GM21825 (cell line): ENCODE measurements around the gene CLEC19A.

Source experiments
- ATAC-seq: cut with Tn5 transposase; IDR thresholded peaks from one replicate; pipeline ENCODE4 v1.9.1; 2021; ENCODE audit warnings: mild to moderate bottlenecking, moderate library complexity; ENCODE audit not compliant: unreplicated experiment

The CLEC19A gene

GRCh38 chr16:19284207-19284606 lies 1.3 kb upstream of the CLEC19A start:
- no peak for ATAC-seq

DNA sequence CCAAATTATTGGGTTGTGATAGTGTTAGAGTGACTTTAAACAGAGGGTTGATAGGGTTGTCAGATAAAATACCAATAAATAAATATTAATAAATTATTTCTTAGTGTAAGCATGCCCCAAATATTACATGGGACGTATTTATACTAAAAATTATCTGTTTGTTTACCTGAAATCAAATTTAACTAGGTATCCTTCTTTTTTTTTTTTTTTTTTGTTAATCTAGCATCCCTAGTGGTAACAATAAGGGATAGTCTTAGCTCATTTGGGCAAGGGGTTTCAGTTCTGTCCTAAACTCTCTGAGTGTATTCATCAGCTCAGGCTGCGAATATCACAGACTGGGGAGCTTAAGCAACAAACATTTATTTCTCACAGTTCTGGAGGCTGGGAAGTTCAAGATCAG lies 1.3 kb downstream of the CLEC19A start:
- no peak for ATAC-seq

GRCh38 chr16:19287241-19287640 lies 1.7 kb downstream of the CLEC19A start:
- no peak for ATAC-seq

DNA sequence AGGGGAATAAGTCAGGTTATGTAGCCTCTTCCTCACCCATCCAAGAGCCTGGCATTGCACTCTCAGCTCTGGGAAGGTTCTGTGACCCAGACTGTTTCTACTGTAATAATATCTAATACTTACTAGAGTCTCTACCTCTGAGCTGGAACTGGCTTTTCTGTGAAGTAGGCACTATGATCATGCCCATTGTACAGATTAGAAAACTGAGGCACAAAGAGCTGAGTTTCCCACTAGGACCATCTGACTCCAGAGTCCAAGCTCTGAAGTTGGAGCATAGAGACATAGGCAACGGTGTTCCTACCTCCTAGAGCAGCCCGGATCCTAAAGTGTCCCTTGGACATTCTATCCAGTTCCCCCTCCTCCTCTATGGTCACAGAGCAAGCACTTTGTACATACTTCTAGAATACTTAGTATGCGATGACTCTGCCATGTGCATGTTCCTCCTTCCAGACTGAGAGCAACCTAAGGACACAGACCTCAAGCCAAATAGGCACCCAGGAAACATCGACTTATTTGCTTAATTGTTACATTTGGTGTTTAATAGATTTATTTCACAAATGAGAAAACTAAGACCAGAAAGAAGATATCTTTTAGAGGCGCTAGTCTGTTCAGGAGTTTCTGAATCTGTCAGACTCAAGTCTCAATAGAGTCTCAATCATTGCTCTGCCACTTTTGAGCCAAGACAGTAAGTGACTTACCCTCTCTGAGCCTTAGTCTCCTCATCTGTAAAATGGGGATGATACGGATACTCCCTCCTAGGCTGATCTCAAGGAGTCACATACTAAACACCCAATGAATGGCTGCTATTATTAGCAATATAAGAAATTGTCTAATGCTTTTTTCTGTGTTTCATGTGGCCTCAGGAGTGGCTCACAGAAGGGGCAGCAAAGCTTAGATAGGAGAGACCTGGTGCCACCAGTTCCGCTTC lies 3.6 kb downstream of the CLEC19A start:
- ATAC-seq: no peak

GRCh38 chr16:19289811-19290485 lies 4.4 kb downstream of the CLEC19A start:
- ATAC-seq: no peak

- no peak for ATAC-seq
These were observed 5.3 kb downstream of the CLEC19A start for GRCh38 chr16:19290860-19291259.

- ATAC-seq: no peak
These were observed 5.9 kb downstream of the CLEC19A start for GRCh38 chr16:19291475-19291874.

DNA sequence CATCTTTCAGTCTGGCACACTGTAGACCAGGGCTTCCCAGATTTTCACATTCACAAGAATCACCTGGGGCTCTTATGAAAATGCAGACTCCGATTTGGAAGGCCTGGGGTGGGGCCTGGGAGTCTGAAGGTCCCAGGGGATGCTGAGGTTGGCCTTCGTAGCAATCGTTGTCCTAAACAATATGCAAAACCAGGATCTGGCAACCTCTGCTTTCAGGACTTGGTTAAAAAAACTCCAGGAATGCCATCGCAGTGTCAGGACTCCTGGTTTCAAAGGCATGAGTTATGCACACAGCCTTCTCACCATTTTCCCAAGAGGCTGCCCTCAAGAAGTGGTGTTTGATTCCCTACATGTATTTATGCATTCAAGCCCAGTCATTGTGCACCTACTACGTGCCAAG lies 6.7 kb downstream of the CLEC19A start:
- ATAC-seq: no peak

- peak; percentile 86 for ATAC-seq
These were observed 8.7 kb downstream of the CLEC19A start for GRCh38 chr16:19294156-19294649.

GRCh38 chr16:19295393-19295792 lies 9.9 kb downstream of the CLEC19A start:
- no peak for ATAC-seq

- no peak for ATAC-seq
These were observed 11.9 kb downstream of the CLEC19A start for GRCh38 chr16:19297454-19297853.

GRCh38 chr16:19299565-19299964 lies 14.0 kb downstream of the CLEC19A start:
- no peak for ATAC-seq

DNA sequence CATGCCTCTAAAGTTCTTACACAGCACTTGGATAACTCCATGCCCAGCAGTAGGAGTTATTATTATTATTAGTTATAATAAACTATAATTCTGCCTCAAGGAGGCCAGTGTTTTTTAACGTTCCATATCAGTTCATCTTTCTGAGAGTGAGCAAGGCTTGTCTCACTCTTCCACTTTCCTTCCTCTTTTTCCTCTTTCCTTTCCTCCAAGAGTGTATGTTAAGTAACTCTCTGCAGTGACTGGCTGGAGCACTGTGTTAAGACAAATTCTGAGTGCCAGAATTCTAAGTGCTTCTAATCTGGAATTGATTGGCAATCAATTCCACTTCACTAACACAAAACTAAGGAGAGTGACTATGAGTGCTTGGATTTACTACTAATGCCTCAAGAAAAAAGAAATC lies 16.4 kb downstream of the CLEC19A start:
- no peak for ATAC-seq

DNA sequence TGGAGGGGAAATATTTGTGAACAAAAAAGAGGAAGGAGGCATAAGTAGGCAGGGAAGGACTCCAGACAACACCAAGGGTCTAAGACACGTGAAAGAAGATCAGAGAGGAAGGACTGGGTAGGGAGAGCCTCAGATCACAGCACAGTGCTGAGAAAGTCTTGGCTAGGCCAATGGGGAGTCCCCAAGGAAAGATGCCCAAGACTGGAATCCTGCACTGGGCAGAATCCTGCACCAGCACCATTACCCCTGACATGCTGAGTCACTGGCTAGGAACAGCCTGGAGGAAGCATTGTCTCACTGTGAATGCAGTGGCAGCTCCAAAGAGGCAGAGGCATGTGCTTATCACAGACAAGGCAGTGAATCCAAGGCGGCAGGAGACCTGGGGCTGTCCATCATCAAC lies 19.2 kb downstream of the CLEC19A start:
- no peak for ATAC-seq

GRCh38 chr16:19305443-19305842 lies 19.9 kb downstream of the CLEC19A start:
- ATAC-seq: no peak

DNA sequence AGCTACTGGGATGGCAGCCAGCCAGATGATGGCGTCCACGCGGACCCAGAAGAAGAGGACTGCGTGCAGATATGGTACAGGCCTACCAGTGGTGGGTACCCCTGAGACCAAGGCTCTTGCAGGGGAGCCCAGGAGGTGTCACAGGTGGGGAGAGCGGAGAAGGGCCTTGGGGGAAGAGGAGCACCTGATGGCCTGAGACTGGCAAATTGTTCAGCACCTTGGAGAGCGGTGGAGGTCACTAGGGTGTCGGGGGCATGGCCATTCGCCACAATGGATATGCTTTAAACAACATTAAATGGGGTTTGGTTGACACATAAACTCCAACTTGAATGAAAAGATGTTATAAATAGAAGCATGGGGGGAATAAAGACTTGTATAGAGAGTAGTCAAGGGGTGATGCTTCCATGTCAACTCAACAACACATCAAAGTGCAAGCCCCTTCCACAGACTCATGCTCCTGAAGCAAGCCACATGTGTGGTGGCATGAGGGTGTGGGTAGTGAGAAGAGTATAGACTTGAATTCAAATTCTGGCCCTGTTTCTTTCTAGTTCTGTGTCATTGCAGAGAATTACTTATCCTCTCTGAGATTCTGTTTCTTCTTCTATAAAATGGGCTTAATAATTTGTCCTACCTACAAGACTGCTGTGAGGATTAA lies 22.2 kb downstream of the CLEC19A start:
- ATAC-seq: no peak

DNA sequence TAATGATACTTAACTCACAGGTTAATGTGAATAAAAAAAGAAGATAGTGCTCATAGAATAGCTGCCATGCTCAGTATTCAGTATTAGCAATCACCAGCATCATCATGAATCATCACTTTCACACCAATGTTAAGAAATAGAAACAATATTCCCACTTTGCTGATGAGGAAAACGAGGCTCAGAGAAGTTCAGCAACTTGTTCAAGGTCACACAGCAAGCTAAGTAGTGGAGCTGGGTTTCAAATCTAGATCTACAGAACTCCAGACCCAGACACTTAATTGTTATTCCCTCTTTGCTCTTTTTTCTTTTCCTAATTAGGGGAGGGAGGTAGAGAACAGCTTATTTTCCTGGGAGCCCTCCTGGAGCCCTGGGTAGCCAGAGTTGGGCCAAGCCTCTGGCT lies 22.9 kb downstream of the CLEC19A start:
- ATAC-seq: no peak

DNA sequence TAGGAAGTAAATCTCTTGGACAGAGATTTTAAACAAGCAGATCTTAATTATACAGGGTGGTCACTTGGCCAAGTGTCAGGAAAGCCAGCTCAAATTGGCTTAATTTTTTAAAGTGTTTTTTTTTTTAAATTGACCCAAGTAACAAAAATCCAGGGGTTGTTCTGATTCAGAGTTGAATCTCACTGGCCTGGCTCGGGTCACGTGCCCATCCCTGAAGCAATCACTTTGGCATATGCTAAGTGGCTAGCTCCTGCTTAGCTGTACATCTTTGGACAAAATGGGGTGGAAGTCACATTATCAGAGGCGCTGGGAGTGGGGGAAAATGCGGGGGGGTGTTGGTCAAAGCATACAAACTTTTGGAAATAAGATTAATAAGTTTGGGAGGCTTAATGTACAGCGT lies 23.6 kb downstream of the CLEC19A start:
- ATAC-seq: no peak

- ATAC-seq: no peak
These were observed 29.3 kb downstream of the CLEC19A start for GRCh38 chr16:19314718-19315425.

GRCh38 chr16:19315889-19316433 lies 30.4 kb downstream of the CLEC19A start:
- ATAC-seq: no peak

DNA sequence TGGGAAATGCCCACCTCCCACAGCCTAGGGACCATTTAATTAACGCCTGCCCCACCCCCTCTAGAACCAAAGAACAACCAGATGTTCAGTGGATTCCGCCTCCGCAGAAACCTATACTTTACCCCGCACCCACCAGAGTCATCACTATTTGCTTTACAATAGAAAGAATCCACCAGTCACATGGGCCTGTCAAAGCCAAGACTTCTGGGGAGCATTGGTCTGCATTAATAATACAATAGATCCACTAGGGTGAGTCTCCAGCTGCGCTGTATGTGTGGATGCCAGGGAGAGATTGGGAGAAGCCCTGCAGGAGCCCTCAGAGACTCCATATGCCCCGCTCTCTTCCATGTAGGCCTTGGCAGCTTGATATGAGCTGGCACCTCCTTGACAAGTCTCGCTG lies 31.3 kb downstream of the CLEC19A start:
- ATAC-seq: no peak
